K562 (cell line): ENCODE measurements around the gene WFDC8.

Source experiments
- CEBPB ChIP-seq: fragments of 450-650 bp; IDR thresholded peaks from 2 replicates; pipeline ENCODE4 v1.6.1; 2016; ENCODE audit warnings: missing genetic modification characterization, missing compliant biosample characterization
- ZNF133 ChIP-seq: fragments of 250-450 bp; sonication (Bioruptor Pico); IDR thresholded peaks from 2 replicates; pipeline ENCODE4 v1.4.0; 2020; ENCODE audit warnings: mild to moderate bottlenecking
- TF ChIP-seq, protein P1 (sequence below), 3 experiments: IDR thresholded peaks in 2 of 3; conservative IDR thresholded peaks in 1 of 3; 2 replicates each; pipeline ENCODE4 v1.5.1; 2011 to 2012; ENCODE audit warnings: low read length in 3 of 3, mild to moderate bottlenecking in 3 of 3, control low read depth in 2 of 3, improper control_type of control experiment in 1 of 3, inconsistent platforms in 1 of 3, low read depth in 1 of 3, mixed read lengths in 1 of 3, moderate library complexity in 1 of 3; ENCODE audit not compliant: insufficient read depth in 2 of 3

DNA sequence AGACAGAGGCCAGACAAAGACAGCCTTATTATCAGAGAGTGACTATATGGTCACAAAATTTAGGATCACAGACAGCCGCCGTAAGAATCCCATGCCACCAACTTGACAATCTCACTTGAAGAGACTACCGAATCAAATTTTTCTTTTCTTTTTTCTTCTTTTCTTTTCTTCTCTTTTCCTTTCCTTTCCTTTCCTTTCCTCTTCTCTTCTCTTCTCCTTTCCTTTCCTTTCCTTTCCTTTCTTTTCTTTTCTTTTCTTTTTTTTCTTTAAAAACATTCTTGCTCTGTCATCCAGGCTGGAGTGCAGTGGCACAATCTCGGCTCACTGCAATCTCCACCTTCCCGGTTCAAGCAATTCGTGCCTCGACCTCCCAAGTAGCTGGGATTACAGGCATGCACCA lies 30.7 kb downstream of the WFDC8 start:
- TF ChIP-seq CEBPB (tag), result no peak
- TF ChIP-seq, protein P1, sequence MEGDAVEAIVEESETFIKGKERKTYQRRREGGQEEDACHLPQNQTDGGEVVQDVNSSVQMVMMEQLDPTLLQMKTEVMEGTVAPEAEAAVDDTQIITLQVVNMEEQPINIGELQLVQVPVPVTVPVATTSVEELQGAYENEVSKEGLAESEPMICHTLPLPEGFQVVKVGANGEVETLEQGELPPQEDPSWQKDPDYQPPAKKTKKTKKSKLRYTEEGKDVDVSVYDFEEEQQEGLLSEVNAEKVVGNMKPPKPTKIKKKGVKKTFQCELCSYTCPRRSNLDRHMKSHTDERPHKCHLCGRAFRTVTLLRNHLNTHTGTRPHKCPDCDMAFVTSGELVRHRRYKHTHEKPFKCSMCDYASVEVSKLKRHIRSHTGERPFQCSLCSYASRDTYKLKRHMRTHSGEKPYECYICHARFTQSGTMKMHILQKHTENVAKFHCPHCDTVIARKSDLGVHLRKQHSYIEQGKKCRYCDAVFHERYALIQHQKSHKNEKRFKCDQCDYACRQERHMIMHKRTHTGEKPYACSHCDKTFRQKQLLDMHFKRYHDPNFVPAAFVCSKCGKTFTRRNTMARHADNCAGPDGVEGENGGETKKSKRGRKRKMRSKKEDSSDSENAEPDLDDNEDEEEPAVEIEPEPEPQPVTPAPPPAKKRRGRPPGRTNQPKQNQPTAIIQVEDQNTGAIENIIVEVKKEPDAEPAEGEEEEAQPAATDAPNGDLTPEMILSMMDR (IDR thresholded peaks at IDR 0.05 in 2 of 3, conservative IDR thresholded peaks at IDR 0.05 in 1 of 3; ENCODE audit: insufficient read depth in 2 of 3, low read depth in 1 of 3, low read length in 3 of 3), result no peak
- TF ChIP-seq ZNF133 (CRISPR knock-in tag), result no peak
